Natural killer cell treated with Interleukin-12 subunit alpha and Interleukin-12 subunit beta and Interleukin-15 and Interleukin-18, amount 100 ng/mL, for 72 hours (primary cell): ENCODE data around the gene CPLX3. TPM values are rescaled to one million over a fixed set of nuclear protein-coding genes. Genes with fewer than 3 reads are reported as not detected.

Experiments used
- ATAC-seq, 2 donors: fragments of 150-1000 bp; cut with Tn5 transposase in 1 of 2; sonication (Bioruptor Pico), chemical (Tn5 transposase) in 1 of 2; 2 replicates each; pipeline ENCODE4 v1.10.0; 2021
- DNase-seq: peaks from one replicate; pipeline ENCODE4 v3.0.0; 2022; ENCODE audit warnings: low spot score
- H3K27ac Mint-ChIP-seq, 2 donors: 1 replicate in 1 of 2; 2 replicates in 1 of 2; pipeline ENCODE4 v1.8.0; 2022; ENCODE audit warnings: mixed read lengths in 2 of 2, mild to moderate bottlenecking in 1 of 2, moderate library complexity in 1 of 2
- H3K27me3 Mint-ChIP-seq, 2 donors: 1 replicate in 1 of 2; 2 replicates in 1 of 2; pipeline ENCODE4 v1.8.0; 2022; ENCODE audit warnings: mixed read lengths in 2 of 2
- H3K36me3 Mint-ChIP-seq: one replicate; pipeline ENCODE4 v1.8.0; 2022; ENCODE audit warnings: mixed read lengths
- H3K4me1 Mint-ChIP-seq, 2 donors: 1 replicate in 1 of 2; 2 replicates in 1 of 2; pipeline ENCODE4 v1.8.0; 2022; ENCODE audit warnings: low read depth in 2 of 2, mixed read lengths in 2 of 2, mild to moderate bottlenecking in 1 of 2
- H3K4me3 Mint-ChIP-seq: one replicate; pipeline ENCODE4 v1.8.0; 2022; ENCODE audit warnings: mixed read lengths
- H3K9me3 Mint-ChIP-seq: 2 replicates; pipeline ENCODE4 v1.8.0; 2022; ENCODE audit warnings: mixed read lengths
- total RNA-seq, 2 donors: library from RNA; stranded (reverse); gene quantifications; one replicate each; pipeline ENCODE4 v1.2.3, GENCODE V29; 2022

CPLX3 gene
- total RNA-seq, 2 donors from 2014 or later: 0.43 to 1.7 TPM

GRCh38 chr15:74833376-74834107, 7.1 kb downstream of the CPLX3 start:
- no peaks in the 10 kb centered on the region for H3K36me3 Mint-ChIP-seq
- H3K4me3 Mint-ChIP-seq: no peak overlapping the region
- no peak for DNase-seq
- H3K9me3 Mint-ChIP-seq: no peaks in the 10 kb centered on the region
- H3K27ac Mint-ChIP-seq: no peak overlapping the region
- peaks cover 0 to under 1% of the 10 kb centered on the region in 2 donors for H3K27me3 Mint-ChIP-seq
- no peak for ATAC-seq
- H3K4me1 Mint-ChIP-seq: peaks cover 3 to 5% of the 10 kb centered on the region in 2 donors

- ATAC-seq (peak in 1 of 2 donors; percentile 47), DNase-seq (no peak)
- Mint-ChIP-seq H3K4me3 (no peak overlapping the region), H3K36me3 (no peaks in the 10 kb centered on the region), H3K4me1 (peaks cover 3 to 5% of the 10 kb centered on the region in 2 donors), H3K27me3 (no peaks in the 10 kb centered on the region), H3K9me3 (no peaks in the 10 kb centered on the region), H3K27ac (peak overlapping the region; percentile 33 to 43)
Observed at GRCh38 chr15:74835312-74835823, 8.9 kb downstream of the CPLX3 start.

GRCh38 chr15:74836846-74837245, 10.4 kb downstream of the CPLX3 start:
- no peak overlapping the region for H3K27ac Mint-ChIP-seq
- no peak for DNase-seq
- H3K36me3 Mint-ChIP-seq: no peaks in the 10 kb centered on the region
- no peaks in the 10 kb centered on the region for H3K9me3 Mint-ChIP-seq
- H3K4me3 Mint-ChIP-seq: no peak overlapping the region
- H3K27me3 Mint-ChIP-seq: no peaks in the 10 kb centered on the region
- peaks cover 12 to 16% of the 10 kb centered on the region in 2 donors for H3K4me1 Mint-ChIP-seq
- no peak for ATAC-seq

GRCh38 chr15:74837482-74838136, 11.2 kb downstream of the CPLX3 start:
- Mint-ChIP-seq H3K4me3 (no peak overlapping the region), H3K36me3 (no peaks in the 10 kb centered on the region), H3K27ac (no peak overlapping the region), H3K27me3 (no peaks in the 10 kb centered on the region), H3K9me3 (no peaks in the 10 kb centered on the region), H3K4me1 (peaks cover 18 to 20% of the 10 kb centered on the region in 2 donors)
- ATAC-seq (no peak), DNase-seq (no peak)

- Mint-ChIP-seq H3K27me3 (no peaks in the 10 kb centered on the region), H3K4me3 (no peak overlapping the region), H3K9me3 (no peaks in the 10 kb centered on the region), H3K27ac (no peak overlapping the region), H3K4me1 (peaks cover 19 to 22% of the 10 kb centered on the region in 2 donors), H3K36me3 (no peaks in the 10 kb centered on the region)
- ATAC-seq (no peak), DNase-seq (no peak)
Observed at GRCh38 chr15:74838137-74838516, 11.7 kb downstream of the CPLX3 start.

- ATAC-seq (no peak), DNase-seq (no peak)
- H3K4me1 Mint-ChIP-seq: peaks cover 22% of the 10 kb centered on the region in 2 donors
- no peaks in the 10 kb centered on the region for H3K27me3 Mint-ChIP-seq
- no peak overlapping the region for H3K27ac Mint-ChIP-seq
- no peaks in the 10 kb centered on the region for H3K36me3 Mint-ChIP-seq
- no peaks in the 10 kb centered on the region for H3K9me3 Mint-ChIP-seq
- H3K4me3 Mint-ChIP-seq: no peak overlapping the region
Observed at GRCh38 chr15:74838746-74839525, 12.5 kb downstream of the CPLX3 start.

GRCh38 chr15:74839526-74840395, 13.3 kb downstream of the CPLX3 start:
- ATAC-seq (no peak), DNase-seq (no peak)
- no peaks in the 10 kb centered on the region for H3K27me3 Mint-ChIP-seq
- H3K27ac Mint-ChIP-seq: no peak overlapping the region
- H3K36me3 Mint-ChIP-seq: no peaks in the 10 kb centered on the region
- peaks cover 27 to 30% of the 10 kb centered on the region in 2 donors for H3K4me1 Mint-ChIP-seq
- no peak overlapping the region for H3K4me3 Mint-ChIP-seq
- no peaks in the 10 kb centered on the region for H3K9me3 Mint-ChIP-seq

GRCh38 chr15:74840851-74841775, 14.7 kb downstream of the CPLX3 start:
- ATAC-seq (no peak), DNase-seq (no peak)
- Mint-ChIP-seq H3K27me3 (no peaks in the 10 kb centered on the region), H3K9me3 (no peaks in the 10 kb centered on the region), H3K4me3 (peak overlapping the region; percentile 91), H3K4me1 (peaks cover 34 to 38% of the 10 kb centered on the region in 2 donors), H3K36me3 (no peaks in the 10 kb centered on the region), H3K27ac (peak overlapping the region; percentile 14 to 66)

GRCh38 chr15:74841891-74842373, 15.5 kb downstream of the CPLX3 start:
- Mint-ChIP-seq H3K4me1 (peaks cover 39 to 41% of the 10 kb centered on the region in 2 donors), H3K27me3 (no peaks in the 10 kb centered on the region), H3K4me3 (peak overlapping the region; percentile 91), H3K9me3 (no peaks in the 10 kb centered on the region), H3K27ac (peak overlapping the region; percentile 14 to 82), H3K36me3 (no peaks in the 10 kb centered on the region)
- no peak for DNase-seq
- no peak for ATAC-seq

- H3K27me3 Mint-ChIP-seq: no peaks in the 10 kb centered on the region
- peaks cover 4% of the 10 kb centered on the region for H3K36me3 Mint-ChIP-seq
- DNase-seq (peak; percentile 95), ATAC-seq (peak; percentile 94 to 96)
- peaks cover 39 to 43% of the 10 kb centered on the region in 2 donors for H3K4me1 Mint-ChIP-seq
- no peaks in the 10 kb centered on the region for H3K9me3 Mint-ChIP-seq
- peak within 1 kb of the TSS; percentile 91 for H3K4me3 Mint-ChIP-seq
- H3K27ac Mint-ChIP-seq: peak within 1 kb of the TSS; percentile 82 to 95
Observed at GRCh38 chr15:74842581-74843444, 16.4 kb downstream of the CPLX3 start, which contains the start of gene ULK3. Gene ULK3 (minus strand): TSS chr15:74843156. CDS start chr15:74843105, 51 bp downstream.

GRCh38 chr15:74843445-74843828, 17.0 kb downstream of the CPLX3 start:
- no peak for ATAC-seq
- H3K27me3 Mint-ChIP-seq: no peaks in the 10 kb centered on the region
- H3K27ac Mint-ChIP-seq: peak overlapping the region; percentile 82 to 95
- H3K4me3 Mint-ChIP-seq: peak overlapping the region; percentile 91
- DNase-seq: no peak
- peaks cover 39 to 43% of the 10 kb centered on the region in 2 donors for H3K4me1 Mint-ChIP-seq
- H3K9me3 Mint-ChIP-seq: no peaks in the 10 kb centered on the region
- H3K36me3 Mint-ChIP-seq: peaks cover 9% of the 10 kb centered on the region
